RCC 7860 (cell line): Measurements from ENCODE around the gene ACADVL.
A peak's percentile ranks its signal among the peaks of the same experiment; 100 is the strongest.
"Not testable (repeated sequence)": the region's sequence is repeated elsewhere in the genome, so short reads cannot be mapped to it uniquely, and the experiment has no call there.

Experiments used
- DNase-seq: peaks from one replicate; pipeline ENCODE4 v3.0.0-alpha.2; 2015; ENCODE audit warnings: low spot score
- FAIRE-seq: peaks from 2 replicates; lab custom pipeline; 2012; peaks lifted over from hg19 to GRCh38; lab: Jason Lieb, UNC

The ACADVL gene

DNA sequence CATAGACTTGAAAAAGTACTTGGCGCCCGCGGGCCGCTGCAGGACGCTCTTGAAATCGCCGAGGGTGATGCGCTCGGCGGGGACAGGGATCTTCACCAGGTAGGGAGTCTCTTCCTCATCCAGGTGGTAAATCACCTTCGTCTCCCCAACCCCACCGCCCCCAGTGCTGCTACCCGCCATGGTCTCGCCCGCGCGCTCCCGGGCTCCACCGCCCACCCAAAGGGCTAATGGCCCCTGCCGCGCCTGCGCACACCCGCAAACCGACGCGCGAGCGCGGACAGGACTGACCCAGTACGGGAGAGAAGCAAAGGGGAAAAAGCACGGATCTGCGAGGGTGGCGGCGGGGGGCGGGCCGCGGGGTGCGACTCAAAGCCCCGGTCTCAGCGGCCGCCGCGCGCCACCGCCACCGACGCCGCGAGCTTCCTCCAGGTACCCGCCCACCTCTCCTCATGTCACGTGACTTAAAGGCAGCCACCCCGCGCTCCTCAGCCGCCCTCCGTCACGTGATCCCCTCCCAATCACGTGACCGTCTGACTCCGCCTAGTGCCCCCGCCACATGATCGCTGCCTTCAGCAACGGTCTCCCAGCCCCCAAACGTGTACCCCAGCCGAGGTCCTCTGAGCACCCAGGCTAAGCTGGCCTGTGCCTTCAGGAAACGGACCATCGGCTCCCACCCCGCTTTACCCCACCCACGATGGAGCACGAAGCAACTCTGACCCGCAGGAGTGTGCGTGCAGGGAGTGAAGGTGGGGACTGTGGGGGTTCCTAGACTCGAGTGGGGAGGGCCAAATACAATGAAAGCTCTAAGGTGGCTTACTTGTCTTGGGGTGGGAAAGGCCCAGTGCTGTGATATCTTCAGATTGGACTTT is 14.6 kb downstream of the ACADVL start, which contains the start of gene DVL2:
Gene DVL2 (minus strand): TSS at position 435 of the 869 bp plus-strand sequence. CDS start 255 bp downstream, at position 180.
- peak; percentile 83 for DNase-seq
- FAIRE-seq: no peak

DNA sequence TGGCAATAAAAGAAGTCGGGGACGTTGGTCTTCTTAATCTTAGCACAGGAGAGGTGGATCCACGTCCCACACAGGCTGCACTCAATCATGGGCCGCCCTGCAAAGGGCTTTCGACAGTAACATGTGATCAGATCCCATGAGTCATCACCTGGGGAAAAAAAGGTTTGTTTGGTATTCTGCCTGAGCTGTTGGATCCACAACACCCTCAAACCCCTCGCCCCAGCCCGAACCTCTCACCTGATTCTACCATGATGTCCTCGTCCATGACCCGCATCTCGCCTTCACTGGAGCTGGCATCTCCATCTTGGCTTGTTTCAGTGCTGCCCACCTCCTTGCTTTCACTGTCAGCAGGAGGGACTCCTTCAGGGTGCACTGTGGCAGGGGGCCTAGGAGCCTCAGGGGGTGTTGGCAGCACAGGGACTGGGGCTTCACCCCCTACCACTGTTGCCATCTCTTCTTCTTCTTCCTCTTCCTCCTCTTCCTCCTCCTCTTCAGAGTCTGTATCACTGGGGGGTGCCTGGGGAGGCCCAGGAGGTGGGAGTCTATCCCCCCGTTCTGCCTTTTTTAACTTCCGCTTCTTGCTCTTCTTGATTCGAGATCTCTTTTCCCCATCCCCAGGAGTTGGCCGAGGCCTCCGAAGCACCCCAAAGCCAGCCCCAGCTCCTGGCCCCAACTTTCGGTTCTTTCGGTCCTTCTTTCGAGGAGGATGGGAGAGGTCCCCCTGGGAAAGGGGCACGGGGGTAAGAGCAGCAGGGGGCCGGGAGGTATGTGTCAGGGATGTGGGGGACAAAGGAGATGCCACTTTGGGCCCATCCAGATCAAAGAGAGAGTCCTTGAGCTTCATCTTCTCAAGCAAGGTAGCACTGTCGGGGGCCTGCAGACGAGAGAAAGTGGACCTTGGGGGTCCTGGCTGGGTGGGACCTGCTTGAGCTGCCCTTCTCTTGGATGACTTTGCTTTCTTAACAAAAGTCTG is 16.2 kb downstream of the ACADVL start:
- DNase-seq: no peak
- no peak for FAIRE-seq

DNA sequence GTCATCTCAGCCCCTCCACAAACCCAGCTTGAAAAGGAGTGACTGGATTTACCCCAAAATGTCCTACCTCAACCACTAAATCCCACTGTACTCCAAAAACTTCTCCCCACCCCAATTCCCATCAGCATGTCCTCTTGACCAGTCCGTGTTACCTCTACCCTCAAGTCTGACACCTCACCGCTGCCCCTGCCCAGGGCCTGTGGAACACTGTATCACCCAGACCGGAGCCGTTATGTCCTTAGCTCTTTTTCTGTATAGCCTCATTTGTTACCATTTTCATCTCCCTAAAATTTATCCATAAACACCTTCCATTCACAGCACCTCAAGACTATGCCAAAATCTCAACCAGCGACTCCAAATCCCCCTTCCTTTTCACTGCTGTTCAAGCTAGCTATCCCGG is 17.1 kb downstream of the ACADVL start:
- no peak for DNase-seq
- FAIRE-seq: no peak

DNA sequence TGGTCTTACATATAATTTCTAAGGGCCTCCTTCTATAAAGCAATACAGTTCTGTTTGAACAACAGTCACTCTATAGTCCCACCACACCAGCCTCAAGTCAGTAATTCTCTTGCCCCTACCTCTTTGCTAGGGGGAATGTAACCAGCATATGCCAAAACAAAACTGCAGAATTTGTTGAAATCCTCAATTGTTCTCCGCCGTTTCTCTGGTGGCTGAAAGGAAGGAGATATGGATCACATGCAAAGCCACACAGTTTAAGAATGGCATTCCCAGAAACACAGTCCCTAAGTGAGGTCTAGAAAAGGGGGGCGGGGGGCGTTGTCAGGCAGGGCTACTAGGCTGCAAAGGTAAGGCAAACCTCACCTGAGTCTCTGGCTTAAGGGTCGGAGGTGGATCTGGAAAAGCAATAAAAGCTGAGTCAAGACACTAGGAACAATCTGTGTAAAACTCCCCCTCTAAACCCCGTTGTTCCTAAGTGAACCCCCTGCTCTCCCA is 17.6 kb downstream of the ACADVL start:
- FAIRE-seq: no peak
- DNase-seq: no peak

DNA sequence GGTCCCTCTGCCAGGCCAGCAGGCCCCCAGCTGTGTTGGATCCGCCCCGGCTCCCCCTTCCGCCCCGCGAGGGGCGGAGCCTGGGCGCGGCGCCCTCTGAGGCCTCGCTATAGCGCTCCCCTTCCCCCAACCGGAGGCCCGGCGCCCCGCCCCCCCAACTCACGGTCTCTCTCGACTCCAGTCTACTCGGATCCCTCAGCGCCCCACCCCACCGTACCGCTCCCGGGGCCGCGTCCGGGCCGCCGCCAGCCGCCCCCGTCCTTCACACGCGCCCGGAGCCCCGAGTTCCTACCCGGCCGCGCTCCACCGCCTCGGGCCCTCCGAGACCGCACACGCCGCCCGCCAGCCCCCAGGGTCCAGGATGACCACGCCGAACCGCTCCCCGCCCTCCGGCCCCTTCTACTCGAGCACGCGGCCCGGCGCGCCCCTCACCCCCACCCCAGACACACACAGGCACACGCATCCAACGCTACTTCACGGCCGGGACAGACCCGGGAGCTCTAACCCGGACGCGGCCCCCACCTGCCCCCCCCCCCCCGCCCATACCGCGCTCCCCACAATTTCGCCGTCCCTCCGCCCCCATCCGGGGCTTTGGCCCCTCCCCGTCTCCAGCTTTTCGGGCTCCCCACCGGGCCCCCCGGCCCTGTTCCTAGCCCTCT is 18.2 kb downstream of the ACADVL start:
- FAIRE-seq: no peak
- DNase-seq: no peak

DNA sequence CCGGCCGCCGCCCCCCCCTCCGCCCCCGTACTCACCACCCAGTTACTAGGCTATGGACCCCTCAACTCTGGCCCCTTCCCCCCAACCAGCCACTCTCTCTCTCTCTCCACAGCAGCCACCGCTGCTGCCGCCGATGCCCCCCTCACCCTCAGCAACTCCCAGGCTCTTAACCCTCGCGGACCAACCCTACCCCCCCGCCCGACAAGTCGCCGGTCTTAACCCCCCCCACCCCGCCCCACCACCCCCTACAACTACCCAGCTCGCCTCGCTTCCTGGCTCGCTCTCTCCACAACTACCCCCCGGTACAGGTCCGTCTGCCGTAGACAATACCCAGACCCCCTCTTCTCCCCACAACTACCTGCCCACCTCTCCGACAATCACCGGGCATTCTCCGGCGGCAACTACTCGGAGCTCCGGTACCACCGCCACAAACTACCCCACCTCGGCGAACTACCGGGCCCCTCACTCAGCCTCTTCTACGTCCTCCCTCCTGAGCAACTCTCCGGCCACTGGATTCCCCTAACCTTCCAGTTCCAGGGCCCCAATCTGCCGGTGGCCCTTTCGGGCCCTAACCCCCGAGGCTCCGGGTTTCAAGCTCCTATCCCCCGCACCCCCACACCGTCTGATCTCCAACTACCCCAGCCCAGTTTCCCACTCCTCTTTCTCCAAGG is 18.8 kb downstream of the ACADVL start:
- DNase-seq (peak; percentile 8), FAIRE-seq (no peak)

DNA sequence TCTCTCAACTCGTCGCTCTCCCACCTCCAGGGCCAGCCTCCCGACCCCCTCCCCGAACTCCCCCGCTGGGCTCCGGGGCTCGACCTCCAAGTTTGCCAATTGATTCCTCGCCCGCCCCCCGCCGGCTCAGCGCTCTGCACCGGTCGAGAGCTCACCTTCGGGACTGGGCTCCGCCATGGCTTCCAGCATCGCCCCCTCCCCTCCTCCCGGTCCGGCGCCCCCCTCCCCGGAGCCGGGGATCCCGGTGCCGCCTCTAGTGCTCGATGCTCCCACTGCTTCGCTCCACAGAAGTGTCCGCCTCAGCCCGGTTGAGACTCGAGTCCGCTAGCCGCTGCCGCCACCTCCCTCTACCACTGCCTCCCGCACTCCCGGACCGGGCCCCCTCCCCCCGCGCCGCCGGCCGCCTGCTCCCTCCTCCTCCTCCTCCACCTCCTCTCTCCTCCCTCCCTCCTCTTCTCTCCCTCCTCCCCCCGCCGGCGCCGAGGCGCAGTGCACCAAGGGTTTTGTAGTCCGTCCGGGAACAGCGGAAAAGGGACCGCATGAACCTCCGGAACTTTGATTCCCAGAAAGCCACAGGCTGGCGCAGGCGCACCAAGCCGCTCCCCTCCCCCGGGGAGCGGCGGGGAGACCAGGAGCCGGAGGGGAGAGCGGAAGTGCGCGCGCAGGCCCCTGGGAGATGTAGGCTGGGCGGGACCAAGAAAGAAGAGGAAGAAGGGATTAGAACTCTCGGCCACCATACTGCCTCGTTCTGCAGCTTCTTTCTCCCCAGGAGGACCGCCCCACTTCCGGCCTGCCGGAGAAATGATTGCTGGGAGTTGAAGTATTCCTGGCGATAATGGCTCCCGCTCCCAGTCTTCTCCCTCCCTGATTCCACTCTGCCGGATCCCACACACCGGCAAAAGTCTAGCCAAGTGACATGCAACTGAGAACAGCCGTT is 19.6 kb downstream of the ACADVL start, which contains the start of gene PHF23:
Gene PHF23 (minus strand): TSS at position 367 of the 937 bp plus-strand sequence. CDS start 178 bp downstream, at position 189.
- FAIRE-seq: peak; percentile 80
- DNase-seq: peak; percentile 98

DNA sequence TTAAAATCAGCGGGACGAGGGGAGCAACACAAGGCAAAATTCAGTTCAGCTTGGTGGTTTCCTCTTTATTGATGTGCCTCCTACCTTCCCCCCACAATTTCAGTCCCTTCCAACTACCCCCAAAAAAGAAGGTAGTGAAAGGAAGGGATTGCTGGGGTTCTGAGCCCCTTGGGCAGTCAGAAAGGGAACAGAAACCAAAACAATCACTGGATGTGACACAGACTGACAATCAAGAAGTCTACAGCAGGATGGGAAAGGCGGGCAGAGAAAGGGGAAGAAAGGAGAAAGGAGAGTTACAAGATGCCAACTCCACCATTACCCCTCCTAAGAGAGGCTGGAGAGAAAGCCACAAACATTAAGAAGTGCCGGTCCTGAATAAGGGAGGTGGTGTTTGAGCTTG is 20.6 kb downstream of the ACADVL start:
- FAIRE-seq: no peak
- no peak for DNase-seq

DNA sequence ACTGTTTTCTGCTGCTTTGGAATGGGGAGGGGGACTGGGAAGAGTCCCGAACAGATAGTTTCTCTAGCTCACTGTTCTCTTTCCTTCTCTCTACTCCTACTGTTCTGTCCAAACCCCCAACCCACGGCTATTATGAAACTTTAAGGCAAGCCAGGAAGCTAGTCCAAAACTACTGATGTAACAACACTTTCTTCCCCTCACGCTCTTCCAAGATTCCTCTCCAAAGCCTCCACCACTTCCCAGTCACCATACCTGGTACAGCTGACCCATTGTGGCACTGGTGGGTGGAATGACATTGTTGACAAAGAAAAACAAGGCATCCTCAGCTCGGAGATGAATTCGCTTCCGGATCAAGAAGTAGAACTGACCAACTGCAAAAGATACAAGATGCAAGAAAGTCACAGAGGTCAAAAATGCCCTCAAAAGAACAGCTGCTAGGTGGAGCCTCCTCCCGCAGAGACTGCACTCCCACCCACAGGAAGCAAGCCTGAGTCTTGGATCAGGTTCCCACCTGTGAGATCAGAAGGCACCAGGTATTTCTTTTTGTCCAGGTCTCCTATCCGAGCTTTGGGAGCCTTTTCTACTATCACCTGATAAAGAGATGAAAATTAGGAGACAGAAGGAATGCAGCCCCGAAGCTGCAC is 21.5 kb downstream of the ACADVL start:
- DNase-seq: no peak
- no peak for FAIRE-seq

DNA sequence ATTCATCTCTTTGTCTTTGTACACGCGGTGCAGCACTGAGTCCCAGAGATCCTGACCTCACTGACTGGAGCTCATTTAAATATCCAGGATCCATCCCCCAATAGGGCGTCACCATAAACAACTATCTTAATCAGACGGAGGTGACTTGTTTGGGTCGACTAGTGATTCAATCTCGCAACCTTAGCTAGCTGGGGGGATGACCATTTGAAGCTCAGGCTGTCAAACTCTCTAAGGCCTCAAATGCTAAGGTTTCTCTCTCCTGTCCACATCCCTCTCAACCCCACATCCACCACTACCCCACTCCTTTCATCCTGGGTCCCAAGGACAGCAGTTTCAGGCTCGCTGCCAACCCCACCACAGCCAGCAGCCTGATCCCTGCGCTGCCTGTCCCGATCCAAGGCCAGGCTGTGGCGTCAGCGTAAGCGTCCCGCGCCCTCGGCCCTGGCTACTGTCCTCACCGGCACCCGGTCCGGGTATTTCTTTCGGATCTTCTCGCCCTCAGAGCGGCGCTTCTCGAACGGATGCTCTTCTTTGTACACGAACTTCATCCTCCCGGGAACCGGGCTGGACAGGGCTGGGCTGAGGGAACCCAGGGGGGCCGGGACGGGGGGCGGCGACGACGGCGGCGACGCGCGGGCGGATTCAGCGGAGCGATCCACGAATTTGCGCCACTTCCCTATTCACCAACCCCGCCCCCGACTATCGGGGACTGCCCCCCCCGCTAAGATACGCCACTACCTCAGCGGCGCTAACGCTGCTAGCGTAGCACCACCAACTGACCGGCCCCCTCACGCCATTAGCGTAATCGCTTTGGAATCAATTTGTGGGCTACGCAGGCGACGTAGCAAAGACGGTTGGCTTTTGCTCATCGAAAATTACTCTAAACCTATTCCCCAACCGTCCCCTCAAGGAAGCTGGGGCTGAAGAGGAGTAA is 22.3 kb downstream of the ACADVL start, which contains the start of gene GABARAP:
Gene GABARAP (minus strand): TSS at position 667 of the 934 bp plus-strand sequence. CDS start 119 bp downstream, at position 548.
- peak; percentile 42 for FAIRE-seq

DNA sequence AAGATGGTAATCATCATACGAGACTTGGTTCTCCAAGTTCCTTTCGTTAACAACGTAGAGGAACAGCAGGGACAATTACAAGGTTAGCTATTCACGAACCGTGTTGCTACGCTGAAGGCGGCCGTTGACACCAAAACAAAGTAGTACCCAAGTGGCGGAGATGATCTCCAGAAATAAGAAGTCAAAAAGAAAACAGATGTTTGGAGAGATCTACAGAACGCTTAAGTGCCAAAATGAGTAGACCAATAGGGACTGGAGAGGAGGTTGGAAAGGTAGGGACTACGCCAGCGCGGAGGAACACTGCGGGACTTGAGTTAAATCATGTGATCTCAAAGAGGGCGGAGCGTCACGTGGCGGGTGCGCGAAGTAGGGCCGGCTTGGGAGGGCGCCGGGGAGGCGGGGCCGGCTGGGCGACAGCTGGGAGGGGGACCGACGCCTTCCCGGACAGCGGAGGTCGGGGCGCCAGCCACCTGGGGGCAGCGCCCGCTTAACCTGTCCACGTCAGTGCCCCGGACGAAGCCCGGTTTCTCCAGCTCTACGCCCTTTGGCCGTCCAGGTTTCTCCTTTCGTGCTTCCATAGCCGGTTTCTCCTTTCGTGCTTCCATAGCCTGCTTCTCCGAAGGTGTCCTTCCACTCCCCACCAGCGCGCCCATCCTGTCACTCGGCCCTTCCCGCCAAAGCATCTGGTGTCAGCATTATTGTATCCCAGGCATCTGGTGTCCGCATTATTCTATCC is 23.1 kb downstream of the ACADVL start:
- no peak for FAIRE-seq

More for the DNA sequence above, 22.3 kb downstream of the ACADVL start, which contains the start of gene GABARAP:
- peak; percentile 60 for DNase-seq

DNA sequence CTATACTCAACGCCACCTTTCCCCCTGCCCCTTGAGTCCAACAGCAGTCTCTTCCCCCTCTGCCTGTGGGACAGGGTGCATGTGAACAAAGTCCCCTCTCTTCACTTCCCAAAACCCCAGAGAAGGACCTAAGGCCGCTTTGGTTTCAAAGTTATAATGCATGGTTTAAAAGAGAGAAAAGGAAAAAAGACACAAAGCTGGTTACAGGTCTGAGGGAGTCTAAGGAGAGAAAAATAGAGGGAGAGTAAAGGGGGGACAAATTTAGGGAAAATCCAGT is 23.7 kb downstream of the ACADVL start:
- DNase-seq (no peak), FAIRE-seq (no peak)

More for the DNA sequence above, 23.1 kb downstream of the ACADVL start:
- DNase-seq: peak; percentile 71

DNA sequence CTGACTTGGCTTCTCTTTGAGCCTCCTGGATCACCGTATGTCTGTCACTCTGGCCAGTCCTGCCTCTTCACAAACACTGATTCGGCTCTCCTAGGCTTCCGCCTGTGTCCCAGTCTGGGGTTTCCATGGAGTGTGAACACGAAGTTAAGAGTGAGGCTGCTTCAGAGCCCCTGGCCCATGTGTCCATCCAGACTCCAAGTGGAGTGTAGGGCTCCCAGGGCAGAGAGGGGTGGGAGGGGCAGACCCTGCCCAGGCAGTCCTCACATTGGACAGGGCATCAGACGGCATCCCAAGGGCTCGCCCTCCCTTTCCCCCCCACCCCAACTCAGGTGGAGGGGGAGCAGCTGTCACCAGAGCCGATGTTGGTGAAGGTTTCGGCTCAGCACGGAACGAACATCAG is 24.1 kb downstream of the ACADVL start:
- FAIRE-seq, DNase-seq: not testable (repeated sequence)

DNA sequence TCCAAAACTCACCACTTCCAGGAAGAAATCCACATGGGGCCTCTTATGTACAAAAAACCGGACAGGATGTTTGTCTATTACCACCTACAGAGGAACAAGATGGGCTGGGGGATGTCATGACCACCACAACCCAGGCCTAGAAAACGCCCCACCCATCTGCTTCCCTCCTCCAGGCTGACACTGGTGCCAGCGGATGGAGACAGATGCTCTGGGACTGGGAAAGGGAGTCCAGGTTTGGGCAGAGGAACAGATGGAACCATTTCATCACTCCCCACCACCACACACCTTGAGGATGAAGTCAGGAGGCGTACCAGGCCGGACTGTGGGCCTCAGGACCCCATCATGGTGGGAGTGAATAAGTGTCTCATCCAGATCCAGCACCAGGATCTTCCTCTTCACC is 27.0 kb downstream of the ACADVL start:
- no peak for DNase-seq
- FAIRE-seq: no peak

DNA sequence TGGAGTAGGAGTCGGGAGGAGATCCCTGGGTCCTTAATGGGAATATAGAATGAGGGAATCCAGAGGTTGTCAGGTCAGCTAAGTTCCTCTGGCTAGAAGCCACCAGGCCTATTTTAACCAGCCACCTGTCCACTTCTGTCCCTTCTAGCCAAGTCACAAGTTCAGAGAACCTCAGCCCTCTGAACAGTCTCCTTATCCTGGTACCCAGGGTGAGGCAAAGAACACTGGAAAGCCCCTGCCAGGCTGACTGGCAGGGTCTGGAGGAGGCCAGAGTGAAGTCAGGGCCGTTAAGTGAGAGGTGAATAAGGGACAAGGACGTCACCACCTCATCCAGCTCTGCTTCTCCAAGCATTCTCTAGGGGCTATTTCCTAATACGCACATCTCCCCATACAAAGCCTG is 29.1 kb downstream of the ACADVL start:
- DNase-seq (no peak), FAIRE-seq (no peak)

DNA sequence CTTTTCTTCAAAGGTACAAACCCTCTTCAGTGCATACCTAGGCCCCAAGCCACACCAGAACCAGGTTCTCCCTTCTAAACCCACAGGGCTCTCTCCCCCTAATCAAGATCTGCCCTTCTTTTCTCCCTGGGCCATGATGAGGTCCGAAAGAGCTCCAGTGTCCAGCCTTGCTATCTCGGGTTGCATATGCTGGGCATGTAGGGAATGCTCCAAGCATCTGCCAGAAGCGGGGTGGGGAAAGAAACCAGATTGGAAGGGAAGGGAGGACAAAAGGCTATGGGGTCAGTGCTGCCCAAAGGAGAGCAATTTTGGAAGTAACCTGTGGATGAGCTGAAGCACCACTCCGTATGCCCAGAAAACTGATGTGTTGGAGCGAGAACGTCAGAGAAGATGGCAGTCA is 29.5 kb downstream of the ACADVL start:
- DNase-seq: no peak
- no peak for FAIRE-seq

DNA sequence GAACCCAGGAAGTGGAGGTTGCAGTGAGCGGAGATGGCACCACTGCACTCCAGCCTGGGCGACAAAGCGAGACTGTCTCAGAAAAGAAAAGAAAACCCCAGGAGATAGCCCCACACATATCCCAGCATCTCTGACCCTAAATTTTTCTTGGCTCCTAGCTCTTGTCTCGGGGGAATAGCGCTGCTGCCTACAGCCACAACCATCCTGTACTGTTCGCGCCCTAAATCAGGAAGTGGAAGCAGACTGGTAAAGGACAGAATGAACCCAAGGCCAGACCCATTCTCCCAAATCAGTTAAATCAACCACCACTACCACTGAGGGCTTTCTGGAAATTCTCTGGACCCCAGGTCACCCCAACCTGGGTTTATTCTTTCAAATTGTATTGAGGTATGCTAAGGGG is 30.1 kb downstream of the ACADVL start:
- FAIRE-seq: no peak
- DNase-seq: no peak
